Measurements from ENCODE around the gene CENPU.
"Not testable (repeated sequence)": the region's sequence is repeated elsewhere in the genome, so short reads cannot be mapped to it uniquely, and the experiment has no call there.

Gene CENPU

DNA sequence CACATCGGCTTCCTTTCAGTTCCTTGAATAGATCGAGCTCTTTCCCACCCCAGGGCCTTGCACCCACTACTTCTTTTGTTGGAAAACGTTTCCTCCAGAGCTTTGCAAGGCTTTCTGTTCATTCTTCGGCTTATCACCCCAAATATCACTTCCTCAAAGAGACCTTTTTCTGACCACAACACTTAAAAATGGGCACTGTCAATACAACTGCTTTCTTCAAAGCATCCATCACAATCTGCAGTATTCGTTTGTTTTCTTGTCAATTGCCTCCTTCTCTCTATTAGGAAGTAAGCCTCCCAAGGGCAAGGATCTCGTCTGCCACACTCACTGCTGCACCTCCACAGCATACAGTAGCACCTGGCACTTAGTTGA, 17.7 kb upstream of the CENPU start:
- no peak for DNase-seq (ENCODE audit: low spot score)

DNA sequence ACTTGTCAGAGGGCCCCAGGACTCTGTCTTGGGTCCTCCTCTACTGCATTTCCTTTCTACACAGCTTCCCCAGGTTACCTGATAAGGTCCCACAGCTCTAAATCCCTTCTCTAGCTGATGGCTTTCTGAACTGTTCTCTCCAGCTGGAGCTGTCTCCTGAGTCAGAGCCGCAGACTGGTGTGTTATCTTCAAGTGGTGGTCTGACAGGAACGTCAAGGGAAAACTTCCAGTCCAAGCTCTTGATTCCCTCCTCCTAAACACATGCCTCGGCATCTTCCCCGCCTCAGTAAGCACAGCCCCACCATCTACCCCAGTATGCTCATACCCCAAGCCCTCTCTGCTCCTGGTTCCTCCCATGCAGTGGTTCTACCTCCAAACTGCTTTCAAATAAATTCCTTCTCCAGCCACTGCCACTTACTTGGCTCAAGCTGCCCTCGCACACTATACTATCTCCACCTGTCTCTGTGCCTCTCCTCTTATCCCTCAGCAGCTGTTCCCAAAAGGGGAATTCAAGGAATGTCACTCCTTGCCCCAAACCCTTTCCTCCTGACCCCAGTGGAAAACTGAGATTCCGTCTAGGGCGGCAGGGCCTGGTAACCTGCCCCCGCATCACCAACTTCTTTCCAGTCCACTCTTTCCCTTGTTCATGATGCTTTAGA, 17.2 kb upstream of the CENPU start:
- no peak for DNase-seq (ENCODE audit: low spot score)

DNA sequence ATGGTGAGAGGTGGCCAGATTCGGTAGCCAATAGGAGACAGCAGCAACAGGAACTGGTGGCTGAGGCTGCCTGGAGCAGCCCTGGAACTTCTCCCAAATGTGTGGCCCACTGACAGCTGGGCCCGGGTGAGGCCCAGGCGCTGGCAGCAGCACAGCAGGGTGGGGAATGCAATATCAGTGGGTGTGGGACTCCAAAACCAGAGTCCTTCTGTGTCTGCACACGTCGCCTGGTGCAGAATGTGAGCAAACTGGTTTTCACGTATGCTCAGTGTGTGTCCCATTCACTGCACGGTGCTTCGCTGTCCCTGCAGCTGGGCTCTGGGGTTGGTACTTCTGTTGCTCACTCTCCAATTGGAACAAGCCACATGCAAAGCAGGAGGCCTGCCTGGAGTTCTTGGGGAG, 14.4 kb upstream of the CENPU start:
- DNase-seq (ENCODE audit: low spot score): no peak

DNA sequence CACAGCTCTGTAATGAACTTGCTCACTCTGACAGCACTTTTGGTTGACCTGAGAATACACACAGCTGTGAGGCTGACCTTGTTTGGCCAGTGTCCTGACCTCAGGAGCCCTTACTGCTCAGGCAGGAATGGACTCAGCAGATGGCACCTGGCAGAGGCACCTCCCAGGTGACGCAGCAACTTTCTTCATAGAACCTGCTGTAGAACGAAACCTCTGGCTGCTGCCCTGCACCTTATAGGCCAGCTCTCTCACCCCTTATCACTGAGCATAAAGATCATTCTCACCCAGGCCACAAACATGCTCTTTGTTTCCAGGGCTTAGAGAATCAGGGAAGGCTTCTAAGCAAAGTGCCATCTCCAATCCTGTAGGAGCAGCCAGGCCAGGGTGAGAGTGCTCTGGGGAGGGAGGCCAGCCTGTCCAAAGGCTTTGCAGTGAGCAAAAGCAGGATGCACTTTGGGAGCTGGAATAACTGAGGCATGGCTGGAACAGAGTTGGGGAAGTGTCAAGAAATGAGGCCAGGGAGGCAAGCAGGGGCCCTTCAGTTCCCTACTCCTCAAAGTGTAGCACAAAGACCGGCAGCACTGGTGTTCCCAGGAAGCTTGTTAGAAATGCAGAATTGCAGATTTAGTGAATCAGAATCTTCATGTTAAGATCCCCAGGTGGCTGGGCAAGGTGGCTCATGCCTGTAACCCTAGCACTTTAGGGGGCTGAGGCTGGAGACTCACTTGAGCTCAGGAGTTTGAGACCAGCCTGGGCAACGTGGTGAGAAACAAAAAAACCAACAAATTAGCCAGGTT, 13.3 kb upstream of the CENPU start:
- DNase-seq (ENCODE audit: low spot score): no peak

DNA sequence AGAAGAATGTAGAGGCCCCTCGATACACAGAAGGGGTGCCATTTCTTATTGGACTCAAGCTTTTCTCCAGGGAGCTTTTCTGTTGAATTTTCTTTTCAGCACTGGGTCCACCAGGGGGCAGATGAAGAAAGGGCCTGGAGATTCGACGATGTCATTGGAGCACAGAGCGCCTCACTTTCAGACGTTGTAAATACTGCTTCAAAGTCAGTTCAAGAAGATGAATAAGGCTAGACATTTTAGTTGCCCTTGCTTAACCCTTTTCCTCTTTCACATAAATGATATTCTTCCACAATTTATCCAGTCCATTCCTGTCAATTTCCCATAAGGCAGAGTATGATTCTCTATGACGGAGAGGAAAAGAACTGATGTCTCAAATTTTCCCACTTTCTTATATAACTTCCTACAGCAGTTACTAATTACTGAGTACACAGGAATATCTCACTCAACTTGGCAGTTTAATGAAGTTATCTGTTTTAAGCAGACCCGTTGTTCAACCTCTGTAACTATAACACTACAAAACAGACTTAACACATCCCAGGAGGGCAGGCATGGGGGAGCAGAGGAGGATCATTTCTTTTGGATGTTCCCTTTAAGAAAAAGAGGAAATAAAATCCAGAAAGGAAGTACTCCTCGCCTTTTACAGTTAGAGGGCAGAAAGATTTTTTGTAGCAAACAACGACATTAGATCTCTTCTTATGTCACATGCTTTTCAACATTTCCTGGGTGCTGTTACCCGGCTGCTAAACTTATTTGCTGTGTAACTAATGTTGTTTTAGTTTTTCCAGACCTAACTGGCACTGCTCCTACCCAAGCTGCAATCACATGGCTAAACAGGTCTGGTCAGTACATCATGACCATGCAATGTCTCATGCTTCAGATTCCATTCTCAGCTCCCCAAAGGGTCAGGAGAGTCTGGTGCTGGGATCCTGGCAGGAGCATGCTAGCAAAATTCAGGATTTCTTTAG, 12.2 kb upstream of the CENPU start:
- peak; percentile 90 for DNase-seq (ENCODE audit: low spot score)

DNA sequence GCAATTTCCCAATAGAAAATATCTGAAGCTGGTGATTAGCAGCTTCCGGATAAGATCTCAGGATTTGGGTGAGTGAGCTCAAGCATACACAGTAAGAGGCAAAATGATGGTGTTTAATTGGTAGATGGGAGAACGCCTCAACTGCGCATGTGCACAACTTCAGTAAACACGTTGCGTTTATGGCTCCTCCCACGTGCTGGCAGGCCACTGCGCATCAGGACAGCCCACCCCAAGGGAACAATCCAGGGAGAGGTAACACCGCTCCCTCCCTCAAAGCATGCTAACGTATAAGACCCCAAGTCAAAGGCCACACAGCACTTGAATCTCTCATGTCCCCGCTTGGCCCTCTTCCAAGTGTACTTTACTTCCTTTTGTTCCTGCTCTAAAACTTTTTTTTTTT, 10.3 kb upstream of the CENPU start:
- no peak for DNase-seq (ENCODE audit: low spot score)

DNA sequence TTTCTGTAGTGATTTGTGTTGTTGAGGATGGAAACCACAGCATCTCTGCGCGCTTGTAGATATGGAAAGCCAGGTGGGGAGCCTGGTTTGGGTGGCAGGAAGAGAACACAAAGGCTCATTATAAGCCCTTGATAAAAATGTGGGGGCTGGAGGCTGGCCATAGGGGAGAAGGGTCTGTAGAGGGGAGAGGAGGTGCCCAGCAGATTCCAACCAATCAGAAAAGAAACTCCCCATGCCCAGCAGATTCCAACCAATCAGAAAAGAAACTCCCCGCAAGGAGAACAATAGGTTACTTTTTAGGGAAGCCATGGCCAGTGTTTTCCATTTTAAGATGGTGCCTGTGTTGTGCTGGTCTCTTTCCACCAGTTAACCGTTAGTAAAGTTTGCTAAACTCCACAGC, 9.8 kb upstream of the CENPU start:
- no peak for DNase-seq (ENCODE audit: low spot score)

DNA sequence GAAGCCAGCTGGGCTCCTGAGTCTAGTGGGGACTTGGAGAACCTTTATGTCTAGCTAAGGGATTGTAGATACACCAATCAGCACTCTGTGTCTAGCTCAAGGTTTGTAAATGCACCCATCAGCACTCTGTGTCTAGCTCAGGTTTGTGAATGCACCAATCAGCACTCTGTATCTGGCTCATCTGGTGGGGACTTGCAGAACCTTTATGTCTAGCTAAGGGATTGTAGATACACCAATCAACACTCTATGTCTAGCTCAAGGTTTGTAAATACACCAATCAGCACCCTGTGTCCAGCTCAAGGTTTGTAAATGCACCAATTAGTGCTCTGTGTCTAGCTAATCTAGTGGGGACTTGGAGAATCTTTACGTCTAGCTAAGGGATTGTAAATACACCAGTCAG, 7.8 kb upstream of the CENPU start:
- not testable (repeated sequence) for DNase-seq (ENCODE audit: low spot score)

DNA sequence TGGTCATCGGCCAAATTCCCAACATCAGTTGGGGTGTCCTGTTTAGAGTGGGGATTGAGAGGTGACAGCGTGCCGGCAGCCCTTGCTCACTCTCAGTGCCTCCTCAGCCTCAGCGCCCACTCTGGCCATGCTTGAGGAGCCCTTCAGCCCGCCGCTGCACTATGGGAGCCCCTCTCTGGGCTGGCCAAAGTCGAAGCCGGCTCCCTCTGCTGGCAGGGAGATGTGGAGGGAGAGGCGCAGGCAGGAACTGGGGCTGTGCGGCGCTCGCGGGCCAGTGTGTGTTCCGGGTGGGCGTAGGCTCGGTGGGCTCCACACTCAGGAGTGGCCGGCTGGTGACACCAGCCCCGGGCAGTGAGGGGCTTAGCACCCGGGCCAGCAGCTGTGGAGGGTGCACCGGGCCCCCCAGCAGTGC, 7.1 kb upstream of the CENPU start:
- DNase-seq (ENCODE audit: low spot score): no peak

DNA sequence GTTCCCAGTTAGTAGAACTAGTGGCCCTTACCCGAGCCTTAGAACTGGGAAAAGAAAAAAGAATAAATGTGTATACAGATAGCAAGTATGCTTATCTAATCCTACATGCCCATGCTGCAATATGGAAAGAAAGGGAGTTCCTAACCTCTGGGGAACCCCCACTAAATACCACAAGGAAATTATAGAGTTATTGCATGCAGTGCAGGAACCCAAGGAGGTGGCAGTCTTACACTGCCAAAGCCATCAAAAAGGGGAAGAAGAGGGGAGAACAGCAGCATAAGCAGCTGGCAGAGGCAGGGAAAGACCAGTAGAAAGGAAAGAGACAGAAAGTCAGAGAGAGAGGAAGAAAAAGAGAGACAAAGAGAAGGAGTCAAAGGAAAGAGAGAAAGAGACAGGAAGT, 5.7 kb upstream of the CENPU start:
- DNase-seq (ENCODE audit: low spot score): not testable (repeated sequence)

DNA sequence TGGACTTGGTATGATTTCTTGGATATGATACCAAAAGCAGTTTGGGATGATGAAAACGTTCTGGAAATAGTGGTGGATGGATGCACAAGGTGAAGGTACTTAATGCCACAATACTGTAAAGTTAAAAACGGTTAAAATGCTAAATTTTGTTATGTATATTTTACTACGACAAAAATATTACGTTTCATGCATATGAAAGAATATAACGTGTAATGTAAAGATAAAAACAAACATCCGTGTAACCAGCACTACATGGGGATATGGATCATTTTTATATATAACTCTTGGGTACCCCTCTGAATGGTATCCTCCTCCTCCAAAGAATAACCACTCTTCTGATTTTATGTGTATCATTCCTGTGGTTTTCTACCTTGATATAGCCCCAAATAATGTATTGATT, 862 bp upstream of the CENPU start:
- no peak for DNase-seq (ENCODE audit: low spot score)

DNA sequence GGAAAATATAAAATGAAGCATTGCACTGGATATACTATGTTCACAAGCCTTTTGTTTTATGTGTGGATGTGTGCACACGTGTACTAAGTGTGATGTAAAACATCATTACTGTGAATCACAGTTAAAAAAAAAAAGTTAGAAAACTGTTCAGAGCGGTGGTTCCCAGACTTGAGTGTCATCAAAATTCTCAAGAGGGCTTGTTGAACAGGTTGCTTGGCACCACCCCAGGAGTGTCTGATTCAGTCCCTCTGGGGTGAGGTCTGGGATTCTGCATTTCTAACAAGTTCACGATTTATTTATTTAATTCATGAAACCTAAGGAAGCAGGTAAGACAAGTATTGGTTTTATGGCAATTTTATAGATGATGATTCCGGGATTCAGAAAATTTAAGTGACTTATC, 1.8 kb downstream of the CENPU start:
- no peak for DNase-seq (ENCODE audit: low spot score)

DNA sequence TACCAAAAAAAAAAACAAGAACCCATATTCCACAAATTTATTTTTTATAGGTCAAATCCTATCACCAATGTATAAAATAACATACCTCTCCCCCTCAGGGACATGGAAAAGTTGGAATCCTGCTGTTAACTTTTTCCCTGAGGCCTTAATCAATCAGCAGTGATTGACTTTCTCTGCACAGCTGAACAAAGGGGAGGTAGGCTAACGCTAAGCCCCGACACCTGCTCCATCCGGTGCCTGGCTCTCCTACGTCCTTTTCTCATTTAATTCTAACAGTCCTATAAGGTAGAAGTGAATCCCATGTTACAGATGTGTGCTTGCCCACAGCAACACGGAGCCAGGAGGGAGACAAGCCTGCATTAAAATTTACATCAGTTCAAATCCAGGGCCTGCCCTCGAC, 2.8 kb downstream of the CENPU start:
- no peak for DNase-seq (ENCODE audit: low spot score)

DNA sequence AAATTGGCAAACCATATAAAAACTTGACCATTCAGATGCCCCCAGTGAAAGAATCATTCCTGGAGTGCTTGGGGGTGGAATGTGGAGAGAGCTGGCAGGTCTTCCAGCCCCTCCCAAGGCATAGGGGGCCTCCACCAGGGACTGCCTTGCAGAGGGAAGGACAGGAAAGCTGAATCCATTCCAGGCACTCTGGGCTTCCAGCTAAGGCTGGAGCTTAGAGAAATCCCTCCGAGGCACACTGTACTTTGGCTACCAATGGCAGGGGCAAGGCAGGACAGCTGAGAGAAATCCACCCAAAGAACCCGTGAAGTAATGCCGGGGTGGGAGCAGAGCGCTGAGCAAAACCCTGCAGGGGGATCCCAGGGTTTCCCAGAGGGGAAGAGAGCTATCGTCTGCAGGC, 4.0 kb downstream of the CENPU start:
- no peak for DNase-seq (ENCODE audit: low spot score)

DNA sequence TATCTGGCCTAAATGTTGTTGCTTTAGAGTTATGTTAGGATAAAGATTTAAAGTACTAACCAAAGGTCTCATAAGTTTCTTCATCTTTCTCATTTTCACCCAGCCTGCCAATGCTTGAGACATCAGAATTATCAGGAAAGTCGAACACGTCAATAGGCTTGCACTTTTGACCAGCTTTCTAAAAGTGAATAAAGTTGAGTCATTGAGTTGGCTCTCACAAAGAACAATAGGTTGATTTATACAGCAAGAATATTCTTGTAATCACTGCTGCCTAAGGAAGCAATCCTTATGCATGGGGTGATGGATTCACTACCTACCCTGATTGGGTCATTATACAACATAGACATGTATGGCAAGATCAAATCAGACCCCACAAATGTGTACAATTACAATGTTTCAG, 5.0 kb downstream of the CENPU start:
- DNase-seq (ENCODE audit: low spot score): peak; percentile 84

DNA sequence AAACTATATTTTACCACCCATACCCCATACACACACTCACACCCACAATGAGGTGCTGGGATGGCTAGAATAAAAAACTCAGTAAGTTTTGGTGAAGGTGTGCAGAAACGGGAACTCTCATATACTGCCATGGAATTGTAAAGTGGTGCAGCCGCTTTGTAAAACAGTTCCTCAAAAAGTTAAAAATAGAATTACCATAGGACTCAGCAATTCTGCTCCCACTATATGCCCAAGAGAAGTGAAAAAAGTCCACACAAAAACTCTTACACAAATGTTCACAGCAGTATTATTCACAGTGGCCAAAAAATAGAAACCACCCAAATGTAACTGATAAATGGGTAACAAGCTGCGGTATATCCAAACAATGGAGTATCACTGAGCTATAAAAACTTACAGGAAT, 6.5 kb downstream of the CENPU start:
- no peak for DNase-seq (ENCODE audit: low spot score)

DNA sequence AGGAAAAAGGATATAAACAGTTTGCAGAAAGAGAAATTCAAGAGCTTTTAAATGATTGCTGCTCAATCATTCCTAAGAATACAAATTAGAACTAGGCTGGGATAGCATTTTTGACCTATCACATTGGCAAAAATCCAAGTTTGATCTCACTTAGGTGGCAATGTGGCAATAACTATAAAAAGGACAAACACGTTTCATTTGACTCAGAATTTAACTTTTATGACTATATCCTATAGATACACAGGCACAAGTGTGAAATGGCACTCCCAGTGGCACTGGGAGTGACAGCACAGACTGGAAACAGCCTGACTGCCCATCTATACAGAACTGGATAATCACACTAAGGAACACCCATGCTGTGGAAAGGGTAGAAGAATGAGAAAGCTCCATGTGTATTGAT, 11.1 kb downstream of the CENPU start:
- no peak for DNase-seq (ENCODE audit: low spot score)

DNA sequence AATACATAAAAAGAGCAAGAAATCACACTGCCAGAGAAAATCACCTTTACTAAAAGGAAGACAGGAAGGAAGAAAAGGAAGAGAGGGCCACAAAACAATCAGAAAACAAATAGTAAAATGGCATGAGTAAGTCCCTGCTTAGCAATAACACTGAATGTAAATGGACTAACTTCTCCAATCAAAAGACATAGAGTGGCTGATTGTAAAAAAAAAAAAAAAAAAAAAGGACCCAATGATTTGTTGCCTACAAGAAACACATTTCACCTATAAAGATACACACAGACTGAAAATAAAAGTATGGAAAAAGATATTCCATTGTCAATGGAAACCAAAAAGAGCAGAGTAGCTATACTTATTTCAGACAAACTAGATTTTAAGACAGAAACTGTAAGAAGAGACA, 12.6 kb downstream of the CENPU start:
- DNase-seq (ENCODE audit: low spot score): no peak

DNA sequence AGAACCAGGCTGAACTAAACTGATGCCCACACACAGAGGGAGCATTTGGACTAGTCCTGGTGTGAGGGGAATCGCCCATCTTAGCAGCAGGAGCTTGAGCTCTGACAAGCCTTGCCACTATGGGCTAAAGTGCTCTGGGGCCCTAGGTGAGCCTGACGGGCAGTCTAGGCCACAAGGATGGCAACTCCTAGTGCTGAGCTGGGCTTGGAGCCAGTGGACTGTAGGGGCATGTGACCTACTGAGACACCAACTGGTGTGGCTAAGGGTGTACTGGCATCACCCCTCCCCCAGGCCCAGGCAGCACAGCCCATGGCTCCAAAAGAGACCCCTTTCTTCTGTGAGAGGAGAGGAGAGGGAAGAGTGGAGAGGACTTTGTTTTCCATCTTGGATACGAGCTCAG, 14.5 kb downstream of the CENPU start:
- no peak for DNase-seq (ENCODE audit: low spot score)

DNA sequence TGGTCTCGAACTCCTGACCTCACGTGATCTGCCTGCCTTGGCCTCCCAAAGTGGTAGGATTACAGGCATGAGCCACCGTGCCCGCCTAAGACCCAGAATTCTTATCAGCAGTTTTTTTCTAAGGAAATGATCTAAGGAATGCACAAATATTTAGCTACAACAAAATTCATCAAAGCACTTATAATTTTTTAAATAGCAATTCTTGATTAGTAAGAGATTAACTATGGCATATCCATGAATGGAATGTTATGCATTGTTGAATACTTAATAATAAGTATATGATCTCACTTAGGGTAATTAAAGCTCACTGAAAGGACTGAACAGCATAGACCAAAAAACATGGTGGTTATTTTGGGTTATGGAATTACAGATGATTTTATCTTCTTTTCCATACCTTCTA, 18.4 kb downstream of the CENPU start:
- no peak for DNase-seq (ENCODE audit: low spot score)

DNA sequence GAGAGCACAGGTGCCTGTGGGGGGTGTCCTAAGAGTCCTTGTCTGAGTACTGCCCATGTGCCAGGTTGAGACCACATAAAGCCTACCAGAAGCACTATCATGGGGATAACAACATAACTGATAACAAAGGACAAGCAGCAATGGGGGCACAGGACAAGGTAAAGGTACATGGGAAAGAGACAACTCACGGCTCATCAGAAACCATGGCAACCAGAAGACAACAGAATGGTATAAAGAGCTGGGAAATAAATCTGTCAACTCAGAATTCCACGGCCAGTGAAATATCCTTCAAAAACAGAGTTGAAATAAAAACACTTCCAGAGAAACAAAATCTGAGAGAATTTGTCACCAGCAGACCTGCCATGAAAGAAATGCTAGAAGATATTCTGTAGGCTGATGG, 20.0 kb downstream of the CENPU start:
- no peak for DNase-seq (ENCODE audit: low spot score)

DNA sequence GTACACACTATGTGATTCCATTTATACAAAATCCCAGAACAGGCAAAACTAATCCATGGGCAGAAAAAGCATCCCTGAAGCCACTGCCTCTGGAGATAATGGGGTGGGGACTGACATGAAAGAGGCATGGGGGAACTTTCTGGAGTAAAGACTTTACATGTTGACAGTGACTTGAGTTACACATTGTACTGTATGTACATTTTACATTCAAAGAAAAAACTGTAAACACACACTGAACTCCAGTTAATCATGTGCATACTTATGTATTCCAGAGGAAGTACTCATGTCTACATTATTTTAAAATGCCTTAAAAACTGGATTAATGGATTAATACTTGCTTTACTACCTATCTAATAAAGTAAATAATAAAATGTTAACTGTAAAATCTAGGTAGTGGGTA, 21.6 kb downstream of the CENPU start:
- DNase-seq (ENCODE audit: low spot score): no peak

DNA sequence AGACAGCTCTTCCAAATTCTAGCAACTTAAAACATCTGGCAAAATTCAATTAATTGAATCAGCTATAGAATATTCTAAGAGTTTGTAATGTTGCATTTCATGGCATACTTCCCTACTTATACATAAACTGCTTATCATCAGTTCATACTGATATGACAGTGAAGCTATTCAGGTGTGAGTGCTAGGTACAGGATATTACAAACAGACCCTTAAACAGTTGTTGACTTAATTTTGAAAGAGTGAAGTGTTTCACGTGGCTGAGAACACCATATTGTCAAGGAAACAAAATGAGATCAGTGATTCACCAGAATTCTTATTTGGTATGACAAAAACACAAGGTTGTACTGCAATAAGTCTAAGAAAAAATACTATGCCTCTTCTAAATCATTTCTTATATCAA, 27.4 kb downstream of the CENPU start:
- DNase-seq (ENCODE audit: low spot score): no peak
